CD4-positive, alpha-beta T cell treated with Interleukin-10 for 1 hour (primary cell): ENCODE data around the gene PCDHGC4.

Experiments used
- DNase-seq: peaks from one replicate; pipeline ENCODE4 v3.0.0-alpha.2; 2020

Gene PCDHGC4

GRCh38 chr5:141532726-141533125, 47.9 kb downstream of the PCDHGC4 start:
- no peak for DNase-seq

- no peak for DNase-seq
Observed at GRCh38 chr5:141533897-141534296, 49.1 kb downstream of the PCDHGC4 start.

GRCh38 chr5:141534492-141535213, 49.8 kb downstream of the PCDHGC4 start:
- DNase-seq: no peak
